ENCODE results near the gene PPHLN1. TPM values are rescaled to one million over a fixed set of nuclear protein-coding genes. Genes with fewer than 3 reads are reported as not detected.

The PPHLN1 gene
- total RNA-seq, 1 donor from 2014 or later = 50.3 TPM

DNA sequence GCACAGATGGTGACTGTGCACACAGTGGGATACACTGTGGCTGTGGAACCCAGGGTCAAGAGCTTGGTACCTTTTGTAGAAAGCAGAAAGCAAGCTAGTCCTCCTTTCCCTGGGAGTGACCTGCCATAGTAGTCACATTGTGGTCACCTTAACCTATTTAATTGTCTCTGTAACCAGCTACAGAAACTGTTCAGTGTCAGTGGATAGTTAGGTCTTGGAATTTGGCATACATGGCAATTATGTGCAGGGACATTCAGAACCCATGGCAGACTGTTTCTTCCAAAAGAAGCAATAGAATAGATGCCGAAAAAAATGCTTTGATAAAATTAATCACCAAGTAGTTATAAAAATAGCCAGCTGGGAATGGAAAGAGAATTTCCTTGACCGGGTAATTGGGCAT is 30.4 kb downstream of the PPHLN1 start:
- Mint-ChIP-seq H3K4me1 (ENCODE audit: unreplicated experiment) (no peaks in the 10 kb centered on the region), H3K36me3 (ENCODE audit: low read depth, unreplicated experiment) (peaks cover under 1% of the 10 kb centered on the region), H3K27me3 (ENCODE audit: unreplicated experiment) (no peaks in the 10 kb centered on the region), H3K27ac (ENCODE audit: unreplicated experiment) (no peak overlapping the region), H3K4me3 (ENCODE audit: unreplicated experiment) (no peak overlapping the region), H3K9me3 (ENCODE audit: unreplicated experiment) (no peaks in the 10 kb centered on the region)
- TF ChIP-seq, protein P1, sequence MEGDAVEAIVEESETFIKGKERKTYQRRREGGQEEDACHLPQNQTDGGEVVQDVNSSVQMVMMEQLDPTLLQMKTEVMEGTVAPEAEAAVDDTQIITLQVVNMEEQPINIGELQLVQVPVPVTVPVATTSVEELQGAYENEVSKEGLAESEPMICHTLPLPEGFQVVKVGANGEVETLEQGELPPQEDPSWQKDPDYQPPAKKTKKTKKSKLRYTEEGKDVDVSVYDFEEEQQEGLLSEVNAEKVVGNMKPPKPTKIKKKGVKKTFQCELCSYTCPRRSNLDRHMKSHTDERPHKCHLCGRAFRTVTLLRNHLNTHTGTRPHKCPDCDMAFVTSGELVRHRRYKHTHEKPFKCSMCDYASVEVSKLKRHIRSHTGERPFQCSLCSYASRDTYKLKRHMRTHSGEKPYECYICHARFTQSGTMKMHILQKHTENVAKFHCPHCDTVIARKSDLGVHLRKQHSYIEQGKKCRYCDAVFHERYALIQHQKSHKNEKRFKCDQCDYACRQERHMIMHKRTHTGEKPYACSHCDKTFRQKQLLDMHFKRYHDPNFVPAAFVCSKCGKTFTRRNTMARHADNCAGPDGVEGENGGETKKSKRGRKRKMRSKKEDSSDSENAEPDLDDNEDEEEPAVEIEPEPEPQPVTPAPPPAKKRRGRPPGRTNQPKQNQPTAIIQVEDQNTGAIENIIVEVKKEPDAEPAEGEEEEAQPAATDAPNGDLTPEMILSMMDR (IDR thresholded peaks at IDR 0.05; ENCODE audit: unreplicated experiment) = no peak
- no peak for DNase-seq (ENCODE audit: low spot score)

DNA sequence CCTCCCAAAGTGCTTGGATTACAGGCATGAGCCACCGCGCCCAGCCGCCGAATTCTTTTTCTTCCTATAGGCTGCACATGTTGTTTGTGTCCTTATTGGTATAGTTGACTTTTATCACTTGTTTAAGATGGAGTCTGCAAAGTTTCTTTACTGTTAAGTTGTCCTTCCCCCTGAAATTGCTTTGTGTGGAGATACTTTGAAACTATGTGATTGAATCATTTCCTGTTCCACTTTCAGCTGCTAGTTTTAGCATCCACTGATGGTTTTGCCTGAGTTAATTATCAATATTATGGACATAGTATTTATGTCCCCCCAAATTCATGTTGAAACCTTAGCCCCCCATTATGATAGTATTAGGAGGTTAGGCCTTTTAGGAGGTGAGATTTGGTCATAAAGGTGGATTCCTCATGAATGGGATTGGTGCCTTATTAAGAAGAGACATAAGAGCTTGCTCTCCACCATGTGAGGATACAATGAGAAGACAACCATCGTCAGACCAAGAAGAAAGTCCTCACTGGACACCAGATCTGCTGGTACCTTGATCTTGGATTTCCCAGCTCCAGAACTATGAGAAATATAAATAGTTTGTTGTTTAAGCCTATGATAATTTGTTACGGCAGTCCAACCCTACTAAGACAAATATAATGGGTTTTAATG is 34.9 kb downstream of the PPHLN1 start:
- DNase-seq (ENCODE audit: low spot score) = no peak
- H3K27me3 Mint-ChIP-seq (ENCODE audit: unreplicated experiment) = no peaks in the 10 kb centered on the region
- H3K4me3 Mint-ChIP-seq (ENCODE audit: unreplicated experiment) = no peak overlapping the region
- no peaks in the 10 kb centered on the region for H3K36me3 Mint-ChIP-seq (ENCODE audit: low read depth, unreplicated experiment)
- no peak overlapping the region for H3K27ac Mint-ChIP-seq (ENCODE audit: unreplicated experiment)
- H3K4me1 Mint-ChIP-seq (ENCODE audit: unreplicated experiment) = no peaks in the 10 kb centered on the region
- no peaks in the 10 kb centered on the region for H3K9me3 Mint-ChIP-seq (ENCODE audit: unreplicated experiment)
- TF ChIP-seq, protein P1 (IDR thresholded peaks at IDR 0.05; ENCODE audit: unreplicated experiment) = no peak

DNA sequence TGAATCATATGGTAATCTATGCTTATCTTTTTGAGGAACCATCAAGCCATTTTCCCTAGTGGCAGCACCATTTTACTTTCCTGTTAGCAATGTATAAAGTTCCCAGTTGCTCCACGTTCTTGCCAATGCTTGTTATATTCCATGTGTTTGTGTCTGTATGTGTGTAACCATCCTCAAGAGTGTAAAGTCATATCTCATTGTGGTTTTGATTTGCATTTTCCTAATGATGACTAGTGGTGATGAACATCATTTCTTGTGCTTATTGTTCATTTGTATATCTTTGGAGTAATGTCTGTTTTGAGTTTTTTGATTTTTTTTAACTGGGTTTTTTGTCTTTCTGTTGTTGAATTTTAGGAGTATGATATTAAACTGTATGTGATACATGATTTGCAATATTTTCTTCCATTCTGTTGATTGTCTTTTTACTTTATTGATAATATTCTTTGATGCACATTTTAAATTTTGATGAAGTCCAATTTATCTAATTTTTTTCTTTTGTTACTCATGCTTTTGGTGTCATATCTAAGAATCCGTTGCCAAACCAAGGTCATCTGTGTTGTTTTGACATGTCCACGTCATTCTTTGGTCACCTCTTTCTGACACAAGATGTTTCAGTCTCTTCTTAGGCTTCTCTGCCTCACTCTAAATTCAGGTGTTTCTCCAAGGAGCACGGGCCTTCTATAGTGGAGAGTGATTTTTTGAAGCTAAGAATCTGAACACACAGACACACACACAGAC is 36.1 kb downstream of the PPHLN1 start:
- H3K27ac Mint-ChIP-seq (ENCODE audit: unreplicated experiment) = no peak overlapping the region
- no peak overlapping the region for H3K4me3 Mint-ChIP-seq (ENCODE audit: unreplicated experiment)
- TF ChIP-seq, protein P1 (IDR thresholded peaks at IDR 0.05; ENCODE audit: unreplicated experiment) = no peak
- H3K4me1 Mint-ChIP-seq (ENCODE audit: unreplicated experiment) = no peaks in the 10 kb centered on the region
- no peaks in the 10 kb centered on the region for H3K27me3 Mint-ChIP-seq (ENCODE audit: unreplicated experiment)
- no peaks in the 10 kb centered on the region for H3K9me3 Mint-ChIP-seq (ENCODE audit: unreplicated experiment)
- H3K36me3 Mint-ChIP-seq (ENCODE audit: low read depth, unreplicated experiment) = no peaks in the 10 kb centered on the region
- DNase-seq (ENCODE audit: low spot score) = no peak

DNA sequence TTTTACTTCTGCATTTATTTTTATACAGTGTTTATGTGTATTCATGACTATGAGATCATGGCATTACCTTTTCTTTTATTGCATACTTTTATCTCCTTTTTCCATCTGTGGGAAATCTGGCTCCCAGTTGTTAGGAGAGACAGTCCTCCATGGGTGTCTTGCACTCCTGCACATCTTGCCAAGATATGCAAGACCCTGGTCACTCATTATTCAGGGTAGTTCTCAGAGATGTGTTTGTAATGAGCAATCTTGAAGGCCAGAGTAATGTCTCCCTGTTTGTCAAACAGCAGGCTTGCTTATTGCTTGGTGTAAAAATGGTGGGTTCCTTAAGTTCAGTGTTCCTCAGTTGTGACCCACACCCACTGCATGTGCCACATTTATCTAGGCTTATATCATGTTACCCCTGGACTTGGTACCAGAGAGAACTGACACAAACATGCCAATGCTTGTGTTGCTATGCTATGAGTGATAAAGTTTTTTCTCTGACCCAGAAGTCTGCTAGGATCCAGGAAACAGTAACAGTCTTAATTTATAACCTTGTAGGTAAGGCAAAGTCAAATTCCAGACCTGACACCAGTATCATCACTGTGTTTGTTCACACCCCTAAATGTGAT is 36.8 kb downstream of the PPHLN1 start:
- Mint-ChIP-seq H3K36me3 (ENCODE audit: low read depth, unreplicated experiment) (no peaks in the 10 kb centered on the region), H3K9me3 (ENCODE audit: unreplicated experiment) (no peaks in the 10 kb centered on the region), H3K4me3 (ENCODE audit: unreplicated experiment) (no peak overlapping the region), H3K27ac (ENCODE audit: unreplicated experiment) (no peak overlapping the region), H3K27me3 (ENCODE audit: unreplicated experiment) (no peaks in the 10 kb centered on the region), H3K4me1 (ENCODE audit: unreplicated experiment) (no peaks in the 10 kb centered on the region)
- DNase-seq (ENCODE audit: low spot score) = no peak
- TF ChIP-seq, protein P1 (IDR thresholded peaks at IDR 0.05; ENCODE audit: unreplicated experiment) = no peak

DNA sequence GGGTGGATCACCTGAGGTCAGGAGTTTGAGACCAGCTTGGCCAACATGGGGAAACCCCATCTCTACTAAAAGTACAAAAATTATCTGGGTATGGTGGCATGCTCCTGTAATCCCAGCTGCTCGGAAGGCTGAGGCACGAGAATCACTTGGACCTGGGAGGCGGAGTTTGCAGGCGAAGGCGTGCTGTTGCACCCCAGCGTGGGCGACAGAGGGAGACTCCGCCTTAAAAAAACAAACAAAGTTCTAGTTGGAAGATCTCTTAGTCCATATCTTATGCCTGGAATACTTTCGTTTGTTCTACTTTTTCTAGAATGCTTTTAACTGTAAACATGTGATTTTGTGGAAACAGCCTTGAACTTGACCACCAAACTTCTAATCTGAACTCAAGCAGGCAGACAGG is 38.7 kb downstream of the PPHLN1 start:
- TF ChIP-seq, protein P1 (IDR thresholded peaks at IDR 0.05; ENCODE audit: unreplicated experiment) = no peak
- Mint-ChIP-seq H3K27ac (ENCODE audit: unreplicated experiment) (no peak overlapping the region), H3K9me3 (ENCODE audit: unreplicated experiment) (no peaks in the 10 kb centered on the region), H3K4me1 (ENCODE audit: unreplicated experiment) (no peaks in the 10 kb centered on the region), H3K27me3 (ENCODE audit: unreplicated experiment) (no peaks in the 10 kb centered on the region), H3K36me3 (ENCODE audit: low read depth, unreplicated experiment) (no peaks in the 10 kb centered on the region), H3K4me3 (ENCODE audit: unreplicated experiment) (no peak overlapping the region)
- no peak for DNase-seq (ENCODE audit: low spot score)

All from endothelial cell (in vitro differentiated cells).